Lower leg skin (tissue), 3 donors: ENCODE results near the gene AGPAT4.

Experiments
- CTCF ChIP-seq, 3 donors: fragments of 450-650 bp; IDR thresholded peaks; one replicate each; pipeline ENCODE4 v1.5.1; 2016; ENCODE audit warnings: antibody characterized with exemption in 3 of 3, mild to moderate bottlenecking in 3 of 3, moderate library complexity in 2 of 3
- POLR2A ChIP-seq, 2 donors: fragments of 450-650 bp; IDR thresholded peaks; one replicate each; pipeline ENCODE4 v1.6.1; 2016 to 2017; ENCODE audit warnings: antibody characterized with exemption in 2 of 2, mild to moderate bottlenecking in 1 of 2, moderate library complexity in 1 of 2

DNA sequence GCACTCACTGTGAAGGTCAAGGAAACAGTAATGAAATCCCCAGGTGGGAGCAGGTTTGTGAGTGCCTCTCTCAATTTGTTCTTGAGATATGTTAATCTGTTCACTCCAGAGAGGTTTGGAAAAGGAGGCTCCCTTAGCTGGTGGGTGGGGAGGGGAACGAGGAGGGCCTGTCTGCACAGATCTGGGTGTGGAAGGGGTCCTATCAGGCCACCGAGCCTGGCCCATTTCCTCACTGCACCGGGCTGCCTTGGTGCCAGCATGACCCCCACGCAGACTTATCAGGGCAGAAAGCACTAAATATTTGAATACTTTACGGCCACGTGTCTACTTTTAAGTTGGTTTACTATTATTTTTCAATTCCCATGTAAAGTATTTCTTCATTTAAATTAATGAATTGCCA lies 8.3 kb downstream of the AGPAT4 start:
- TF ChIP-seq CTCF (IDR thresholded peaks at IDR 0.05): no peak
- TF ChIP-seq POLR2A (IDR thresholded peaks at IDR 0.05): no peak
